Testis (tissue), 2 donors: ENCODE measurements around the gene SRPK3.

ENCODE experiments used
- CTCF ChIP-seq, 3 experiments: fragments of 450-650 bp in 2 of 3; fragments of 200-600 bp in 1 of 3; sonication (generic) in 1 of 3; IDR thresholded peaks; one replicate each; pipeline ENCODE4 v1.5.1; 2016 to 2019; ENCODE audit warnings: antibody characterized with exemption in 3 of 3, mild to moderate bottlenecking in 2 of 3, moderate library complexity in 1 of 3
- POLR2A ChIP-seq: fragments of 450-650 bp; IDR thresholded peaks from one replicate; pipeline ENCODE4 v1.6.1; 2017; ENCODE audit warnings: antibody characterized with exemption, mild to moderate bottlenecking, moderate library complexity

- no peak for TF ChIP-seq CTCF (IDR thresholded peaks at IDR 0.05)
- TF ChIP-seq POLR2A, result no peak
These were observed 3.4 kb upstream of the SRPK3 start for GRCh38 chrX:153777261-153778090.
